IPS DF 6.9 (cell line): ENCODE results near the gene ACP5.

Source experiments
- DNase-seq: peaks from one replicate; pipeline ENCODE4 v3.0.0-alpha.2; 2013; ENCODE audit warnings: low read depth, low spot score
- H3K27ac ChIP-seq: one replicate; pipeline ENCODE4 v1.5.1; 2013; ENCODE audit warnings: low read length, control low read depth
- H3K27me3 ChIP-seq: 2 replicates; pipeline ENCODE4 v1.6.1; 2013; ENCODE audit warnings: mild to moderate bottlenecking, low read length; ENCODE audit not compliant: control insufficient read depth, insufficient read depth
- H3K36me3 ChIP-seq: 2 replicates; pipeline ENCODE4 v1.6.1; 2013; ENCODE audit warnings: low read length; ENCODE audit not compliant: control insufficient read depth, insufficient read depth
- H3K4me1 ChIP-seq: 2 replicates; pipeline ENCODE4 v1.6.1; 2013; ENCODE audit warnings: low read length; ENCODE audit not compliant: control insufficient read depth, insufficient read depth
- H3K4me3 ChIP-seq: 2 replicates; pipeline ENCODE4 v1.5.1; 2013; ENCODE audit warnings: mild to moderate bottlenecking, low read length
- H3K9me3 ChIP-seq: 2 replicates; pipeline ENCODE4 v1.6.1; 2013; ENCODE audit warnings: low read length, inconsistent platforms; ENCODE audit not compliant: control insufficient read depth, insufficient read depth
- WGBS: extraction: QIAGEN DNeasy Blood & Tissue Kit; methylation state at CpG from one replicate; pipeline ENCODE4 v1.1.7; 2013; ENCODE audit warnings: mixed read lengths, missing lambda C conversion rate; ENCODE audit not compliant: insufficient read length, insufficient coverage; 5-methylcytosine and 5-hydroxymethylcytosine counted together

ACP5 gene

DNA sequence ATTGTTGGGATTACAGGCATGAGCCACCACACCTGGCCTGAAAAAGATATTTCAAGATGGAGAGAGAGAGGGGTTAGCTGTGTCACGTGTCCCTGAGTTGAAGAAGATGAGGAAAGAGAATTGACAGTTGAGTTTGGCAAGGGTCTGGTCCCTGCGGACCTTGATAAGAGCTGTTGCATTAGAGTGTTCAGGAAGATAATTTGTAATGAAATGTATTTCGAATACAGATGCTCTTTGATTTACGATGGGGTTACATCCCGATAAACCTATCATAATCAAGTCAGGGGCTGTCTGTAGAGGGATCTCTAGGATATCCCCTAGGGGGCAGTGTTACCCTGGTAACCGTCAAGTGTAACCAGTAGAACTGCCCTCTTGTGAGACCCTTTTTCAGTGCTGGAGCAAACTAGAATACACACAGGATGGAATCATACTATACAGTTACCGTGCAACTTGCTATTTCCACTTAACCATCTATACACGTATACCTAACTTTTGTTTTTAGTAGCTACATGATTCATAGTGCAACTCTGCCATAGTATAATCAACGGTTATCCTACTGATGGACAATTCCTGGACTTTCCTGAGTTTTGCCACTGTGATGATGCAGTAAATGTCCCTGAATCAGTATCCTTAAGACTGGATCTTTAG lies 16.9 kb downstream of the ACP5 start:
- DNase-seq = no peak
- Histone ChIP-seq H3K27ac (no peak overlapping the region), H3K36me3 (0 out of 2 replicates have a peak, but pooled peaks cover 3% of the 10 kb centered on the region), H3K4me1 (no peaks in the 10 kb centered on the region), H3K9me3 (no peaks in the 10 kb centered on the region), H3K4me3 (no peak overlapping the region), H3K27me3 (no peaks in the 10 kb centered on the region)
- WGBS = no CpG with 5 or more reads among the region's 9 CpGs

DNA sequence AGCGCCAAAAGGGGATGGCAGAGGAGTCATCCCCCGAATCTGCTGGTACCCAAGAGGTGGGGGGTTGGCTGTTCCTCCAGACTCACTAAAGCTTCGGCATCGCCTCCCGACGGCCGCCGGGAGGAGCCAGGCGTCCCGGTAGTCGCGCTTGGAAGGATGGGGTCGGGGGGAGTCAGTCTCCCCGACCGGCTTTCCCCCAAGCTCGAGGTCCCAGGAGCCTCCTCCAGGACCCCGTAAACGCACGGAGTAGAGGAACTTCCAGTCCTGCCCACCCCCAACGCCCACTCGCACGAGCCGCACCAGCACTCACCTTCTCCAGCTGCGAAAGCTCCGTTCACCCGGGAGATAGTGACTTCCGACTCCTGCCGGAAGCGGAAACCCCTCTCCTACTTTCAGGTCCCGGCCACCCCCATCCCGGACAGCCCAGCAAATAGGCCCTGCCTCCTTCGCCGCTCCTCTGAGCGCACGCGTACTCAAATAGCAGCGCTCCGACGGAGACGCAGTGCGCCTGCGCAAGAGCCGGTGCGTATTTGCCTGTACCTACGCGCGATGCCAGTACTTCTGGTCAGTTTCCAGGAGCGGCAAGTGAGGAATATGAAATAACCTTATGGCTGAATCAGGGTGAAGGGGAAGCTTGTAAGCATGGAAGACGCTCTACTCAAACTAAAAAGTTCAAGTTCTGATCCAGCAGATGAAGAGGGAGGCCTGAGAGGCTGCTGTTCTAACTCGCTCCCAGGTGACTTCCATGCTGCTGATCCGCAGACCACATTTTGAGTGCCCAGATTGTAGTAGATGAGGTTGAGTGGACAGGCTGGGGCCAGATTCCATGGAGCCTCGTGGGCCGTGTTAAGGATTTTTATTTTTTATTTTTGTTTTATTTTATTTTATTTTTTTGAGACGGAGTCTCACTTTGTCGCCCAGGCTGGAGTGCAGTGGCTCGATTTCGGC lies 18.3 kb downstream of the ACP5 start, which contains the start of gene ELOF1:
TSS of gene ELOF1 (minus strand) at position 350 of the 948 bp plus-strand sequence. CDS start 4,883 bp downstream, outside the sequence.
- DNase-seq = peak; percentile 94
- Histone ChIP-seq H3K9me3 (no peaks in the 10 kb centered on the region), H3K27me3 (no peaks in the 10 kb centered on the region), H3K4me3 (peak within 1 kb of the TSS; percentile 62), H3K36me3 (peaks cover 6% of the 10 kb centered on the region), H3K27ac (no peak within 1 kb of the TSS), H3K4me1 (no peaks in the 10 kb centered on the region)
- WGBS = no CpG with 5 or more reads among the region's 57 CpGs

DNA sequence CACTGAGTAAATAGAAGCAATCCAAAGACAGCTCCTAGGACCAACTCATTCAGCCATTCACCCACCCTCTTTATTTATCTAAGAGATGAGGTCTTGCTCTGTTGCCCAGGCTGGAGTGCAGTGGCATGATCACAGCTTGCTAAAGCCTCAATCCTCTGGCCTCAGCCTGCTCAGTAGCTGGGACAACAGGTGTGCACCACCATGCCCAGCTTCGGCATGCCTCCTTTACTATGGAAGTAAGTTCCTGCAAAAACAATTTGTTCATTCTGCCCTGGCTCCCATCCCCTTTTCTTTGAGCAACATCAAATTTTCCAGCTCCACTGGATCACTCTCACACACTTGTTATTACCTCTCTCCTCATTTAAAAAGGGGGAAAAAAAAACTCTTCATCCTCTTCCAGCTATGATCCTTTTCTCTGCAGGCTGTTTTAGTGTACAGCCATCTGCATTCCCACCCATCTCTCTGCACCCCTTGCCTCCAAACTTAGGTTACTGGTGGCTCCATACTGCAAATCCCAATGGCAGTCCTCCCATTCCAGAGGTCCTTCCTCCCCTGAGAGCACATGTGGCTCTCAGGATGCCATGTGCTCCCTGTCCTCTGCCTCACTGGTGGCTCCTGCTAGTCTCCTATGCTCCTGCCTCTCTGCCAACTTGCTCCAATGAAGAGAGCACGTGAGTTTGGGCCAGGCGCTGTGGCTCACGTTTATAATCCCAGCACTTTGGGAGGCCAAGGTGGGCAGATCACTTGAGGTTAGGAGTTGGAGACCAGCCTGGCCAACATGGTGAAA lies 20.6 kb downstream of the ACP5 start:
- Histone ChIP-seq H3K4me3 (no peak overlapping the region), H3K36me3 (peaks cover 14% of the 10 kb centered on the region), H3K27ac (no peak overlapping the region), H3K27me3 (no peaks in the 10 kb centered on the region), H3K9me3 (no peaks in the 10 kb centered on the region), H3K4me1 (no peaks in the 10 kb centered on the region)
- no CpG with 5 or more reads among the region's 4 CpGs for WGBS
- no peak for DNase-seq

GRCh38 chr19:11555246-11555645 lies 22.2 kb downstream of the ACP5 start:
- Histone ChIP-seq H3K4me3 (no peak overlapping the region), H3K27me3 (no peaks in the 10 kb centered on the region), H3K4me1 (no peaks in the 10 kb centered on the region), H3K27ac (no peak overlapping the region), H3K9me3 (no peaks in the 10 kb centered on the region), H3K36me3 (peaks cover 14% of the 10 kb centered on the region)
- no peak for DNase-seq
- no CpG with 5 or more reads among the region's 6 CpGs for WGBS

DNA sequence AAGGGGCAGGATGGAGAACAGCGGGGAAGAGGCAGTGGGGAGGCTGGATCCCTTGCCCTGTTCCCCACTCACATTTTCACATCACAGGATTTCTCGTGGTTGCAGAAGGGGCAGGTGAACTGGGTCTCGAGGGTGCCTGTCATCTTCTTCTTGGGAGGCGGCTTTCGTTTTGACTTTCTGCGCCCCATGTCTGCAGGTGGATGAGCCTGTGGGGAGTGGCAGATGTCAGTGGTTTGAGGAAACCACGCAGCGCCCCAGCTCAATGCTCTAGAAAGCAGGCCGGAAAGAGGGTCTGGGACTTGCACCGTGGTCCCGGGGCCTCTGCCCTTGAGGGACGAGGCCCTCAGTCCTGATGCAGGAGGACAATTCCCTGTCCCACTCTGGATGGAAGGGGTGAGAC lies 23.3 kb downstream of the ACP5 start:
- Histone ChIP-seq H3K27ac (no peak overlapping the region), H3K4me1 (no peaks in the 10 kb centered on the region), H3K36me3 (peaks cover 14% of the 10 kb centered on the region), H3K27me3 (no peaks in the 10 kb centered on the region), H3K9me3 (no peaks in the 10 kb centered on the region), H3K4me3 (no peak overlapping the region)
- WGBS = no CpG with 5 or more reads among the region's 12 CpGs
- DNase-seq = no peak

DNA sequence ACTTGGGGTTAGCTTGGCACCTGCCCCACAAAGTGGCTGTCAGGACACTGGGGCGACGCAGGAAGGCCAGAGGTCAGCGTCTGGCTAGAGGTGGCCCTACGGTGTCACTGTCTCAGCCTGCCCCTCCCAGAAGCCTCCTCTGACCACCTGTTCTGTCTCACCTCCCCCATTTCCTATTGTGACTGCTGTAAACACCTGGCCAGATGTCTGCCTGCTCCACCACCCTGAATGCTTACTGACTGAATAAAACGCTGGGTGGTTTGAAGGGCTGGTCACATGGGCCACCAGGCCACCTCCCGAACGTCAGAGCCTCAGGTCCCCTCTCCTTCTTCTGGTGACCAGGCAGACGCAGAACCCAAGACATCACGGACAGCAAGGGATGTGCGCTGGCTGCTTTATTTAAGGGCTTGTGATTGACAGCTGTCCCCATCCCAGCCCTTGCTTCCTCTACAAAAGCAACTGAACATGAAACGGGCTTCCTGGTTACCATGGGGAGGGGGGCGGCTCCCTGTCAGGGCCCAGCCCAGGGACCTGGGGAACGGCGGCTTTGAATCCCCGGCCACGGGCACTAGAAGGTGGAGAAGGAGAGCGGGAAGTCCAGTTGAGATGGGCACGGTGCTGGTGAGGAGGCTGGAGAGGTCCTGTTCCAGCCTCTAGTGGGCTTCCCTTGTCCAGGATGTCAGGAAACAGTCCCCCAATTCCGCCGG lies 24.6 kb downstream of the ACP5 start:
- Histone ChIP-seq H3K27me3 (no peaks in the 10 kb centered on the region), H3K4me1 (no peaks in the 10 kb centered on the region), H3K36me3 (peaks cover 14% of the 10 kb centered on the region), H3K9me3 (no peaks in the 10 kb centered on the region), H3K27ac (no peak overlapping the region), H3K4me3 (no peak overlapping the region)
- no CpG with 5 or more reads among the region's 20 CpGs for WGBS
- DNase-seq = no peak

- no peak overlapping the region for H3K4me3 ChIP-seq
- peaks cover 14% of the 10 kb centered on the region for H3K36me3 ChIP-seq
- no peaks in the 10 kb centered on the region for H3K27me3 ChIP-seq
- no peaks in the 10 kb centered on the region for H3K4me1 ChIP-seq
- no peak for DNase-seq
- H3K27ac ChIP-seq = no peak overlapping the region
- no peaks in the 10 kb centered on the region for H3K9me3 ChIP-seq
- WGBS = no CpG with 5 or more reads among the region's 26 CpGs
Observed at GRCh38 chr19:11551603-11552235, 25.7 kb downstream of the ACP5 start.

DNA sequence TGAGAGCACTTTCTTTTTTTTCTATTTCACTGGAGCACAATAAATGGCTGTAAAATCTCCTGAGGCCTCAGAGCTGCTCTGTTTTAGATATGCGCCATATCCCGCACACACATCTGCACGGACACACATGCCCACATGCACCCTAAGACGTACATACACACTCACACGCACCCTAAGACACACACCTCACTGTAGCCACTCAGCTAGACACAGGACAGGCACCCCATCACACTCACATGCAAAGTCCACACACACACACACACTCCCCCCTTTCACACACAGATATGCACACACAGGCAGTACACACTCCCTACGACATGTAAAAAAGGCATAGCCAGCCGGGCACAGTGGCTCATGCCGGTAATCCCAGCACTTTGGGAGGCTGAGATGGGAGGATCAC lies 27.2 kb downstream of the ACP5 start:
- no CpG with 5 or more reads among the region's 8 CpGs for WGBS
- DNase-seq = no peak
- Histone ChIP-seq H3K4me1 (no peaks in the 10 kb centered on the region), H3K36me3 (peaks cover 8% of the 10 kb centered on the region), H3K27me3 (no peaks in the 10 kb centered on the region), H3K4me3 (no peak overlapping the region), H3K27ac (no peak overlapping the region), H3K9me3 (no peaks in the 10 kb centered on the region)

DNA sequence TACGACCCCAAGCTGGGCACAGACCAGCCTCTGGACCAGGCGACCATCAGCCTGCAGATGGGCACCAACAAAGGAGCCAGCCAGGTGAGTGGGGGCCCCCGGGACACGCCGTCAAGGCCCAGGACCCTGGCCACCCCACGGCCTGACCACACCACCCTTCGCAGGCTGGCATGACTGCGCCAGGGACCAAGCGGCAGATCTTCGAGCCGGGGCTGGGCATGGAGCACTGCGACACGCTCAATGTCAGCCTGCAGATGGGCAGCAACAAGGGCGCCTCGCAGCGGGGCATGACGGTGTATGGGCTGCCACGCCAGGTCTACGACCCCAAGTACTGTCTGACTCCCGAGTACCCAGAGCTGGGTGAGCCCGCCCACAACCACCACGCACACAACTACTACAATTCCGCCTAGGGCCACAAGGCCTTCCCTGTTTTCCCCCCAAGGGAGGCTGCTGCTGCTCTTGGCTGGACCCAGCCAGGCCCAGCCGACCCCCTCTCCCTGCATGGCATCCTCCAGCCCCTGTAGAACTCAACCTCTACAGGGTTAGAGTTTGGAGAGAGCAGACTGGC lies 28.0 kb downstream of the ACP5 start:
- peaks cover 8% of the 10 kb centered on the region for H3K36me3 ChIP-seq
- no peaks in the 10 kb centered on the region for H3K27me3 ChIP-seq
- DNase-seq = no peak
- no peaks in the 10 kb centered on the region for H3K9me3 ChIP-seq
- no peak overlapping the region for H3K27ac ChIP-seq
- no CpG with 5 or more reads among the region's 24 CpGs for WGBS
- no peak overlapping the region for H3K4me3 ChIP-seq
- no peaks in the 10 kb centered on the region for H3K4me1 ChIP-seq
